Retinal pigment epithelial cell (primary cell): ENCODE results near the gene ZNF521.

Experiments used
- DNase-seq: peaks from one replicate; pipeline ENCODE4 v3.0.0-alpha.2; 2010; ENCODE audit warnings: low read depth
- H3K4me3 ChIP-seq: 2 replicates; pipeline ENCODE4 v1.5.1; 2011; ENCODE audit warnings: mild to moderate bottlenecking, low read length, control low read depth, moderate library complexity
- TF ChIP-seq, protein P1 (sequence below): conservative IDR thresholded peaks from 2 replicates; pipeline ENCODE4 v1.5.1; 2011; ENCODE audit warnings: low read depth, low read length, control low read depth, inconsistent platforms

The ZNF521 gene

DNA sequence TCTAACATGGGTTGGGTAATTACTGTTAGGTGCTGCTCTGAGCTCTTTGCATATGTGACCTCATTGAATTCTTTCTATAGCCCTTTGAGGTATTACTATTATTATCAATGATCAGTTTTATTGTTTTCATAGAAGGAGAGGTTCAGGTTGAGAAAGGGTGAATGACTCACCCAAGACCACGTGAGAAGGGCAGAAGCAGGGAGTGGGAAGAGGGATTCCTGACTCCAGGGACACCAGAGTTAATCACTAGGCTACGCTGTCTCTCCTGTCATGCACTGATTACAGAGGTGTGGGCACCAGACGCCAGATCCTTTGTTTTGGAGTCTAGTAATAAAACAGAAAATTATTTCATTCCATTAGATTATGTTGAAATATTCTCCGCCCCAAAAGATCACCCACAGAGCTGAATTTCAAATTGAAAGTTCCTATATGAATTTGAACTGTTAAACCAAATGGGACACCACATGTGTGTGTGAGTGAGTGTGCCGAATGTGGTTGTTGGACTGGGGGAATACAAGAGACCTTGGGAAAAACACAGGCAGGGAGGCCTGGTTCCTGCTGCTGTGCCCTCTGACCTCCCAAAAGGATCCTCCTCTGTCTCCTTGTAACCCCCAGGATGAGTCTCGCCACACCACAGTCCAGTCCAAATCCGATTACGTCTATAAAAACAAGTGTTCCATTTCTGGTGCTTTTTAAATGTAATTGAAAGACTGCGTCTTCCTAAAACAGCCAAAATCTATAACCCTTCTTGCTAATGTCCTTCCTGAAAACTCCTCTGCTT lies 215.4 kb downstream of the ZNF521 start:
- TF ChIP-seq, protein P1, sequence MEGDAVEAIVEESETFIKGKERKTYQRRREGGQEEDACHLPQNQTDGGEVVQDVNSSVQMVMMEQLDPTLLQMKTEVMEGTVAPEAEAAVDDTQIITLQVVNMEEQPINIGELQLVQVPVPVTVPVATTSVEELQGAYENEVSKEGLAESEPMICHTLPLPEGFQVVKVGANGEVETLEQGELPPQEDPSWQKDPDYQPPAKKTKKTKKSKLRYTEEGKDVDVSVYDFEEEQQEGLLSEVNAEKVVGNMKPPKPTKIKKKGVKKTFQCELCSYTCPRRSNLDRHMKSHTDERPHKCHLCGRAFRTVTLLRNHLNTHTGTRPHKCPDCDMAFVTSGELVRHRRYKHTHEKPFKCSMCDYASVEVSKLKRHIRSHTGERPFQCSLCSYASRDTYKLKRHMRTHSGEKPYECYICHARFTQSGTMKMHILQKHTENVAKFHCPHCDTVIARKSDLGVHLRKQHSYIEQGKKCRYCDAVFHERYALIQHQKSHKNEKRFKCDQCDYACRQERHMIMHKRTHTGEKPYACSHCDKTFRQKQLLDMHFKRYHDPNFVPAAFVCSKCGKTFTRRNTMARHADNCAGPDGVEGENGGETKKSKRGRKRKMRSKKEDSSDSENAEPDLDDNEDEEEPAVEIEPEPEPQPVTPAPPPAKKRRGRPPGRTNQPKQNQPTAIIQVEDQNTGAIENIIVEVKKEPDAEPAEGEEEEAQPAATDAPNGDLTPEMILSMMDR, result no peak
- H3K4me3 ChIP-seq, result no peak overlapping the region
- DNase-seq, result no peak

DNA sequence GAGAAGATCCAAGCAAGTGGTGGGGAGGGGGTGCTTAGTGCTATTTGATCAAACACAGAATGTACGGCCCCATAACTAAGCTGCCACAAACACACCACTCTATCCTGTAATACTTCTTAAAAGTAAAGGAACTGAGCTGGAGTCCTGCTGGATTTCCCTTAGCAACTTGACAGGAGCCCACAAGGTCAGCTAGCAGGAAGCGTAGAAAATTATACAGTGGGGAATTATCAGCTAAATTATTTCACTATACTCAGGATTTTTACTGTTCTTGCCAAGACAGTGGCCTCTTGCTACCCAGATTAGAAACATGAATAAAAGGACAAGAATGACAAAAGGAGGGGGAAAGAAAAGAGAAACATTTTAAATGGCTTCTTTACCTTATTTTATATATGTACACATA lies 217.1 kb downstream of the ZNF521 start:
- no peak for DNase-seq
- TF ChIP-seq, protein P1, result no peak
- no peak overlapping the region for H3K4me3 ChIP-seq

DNA sequence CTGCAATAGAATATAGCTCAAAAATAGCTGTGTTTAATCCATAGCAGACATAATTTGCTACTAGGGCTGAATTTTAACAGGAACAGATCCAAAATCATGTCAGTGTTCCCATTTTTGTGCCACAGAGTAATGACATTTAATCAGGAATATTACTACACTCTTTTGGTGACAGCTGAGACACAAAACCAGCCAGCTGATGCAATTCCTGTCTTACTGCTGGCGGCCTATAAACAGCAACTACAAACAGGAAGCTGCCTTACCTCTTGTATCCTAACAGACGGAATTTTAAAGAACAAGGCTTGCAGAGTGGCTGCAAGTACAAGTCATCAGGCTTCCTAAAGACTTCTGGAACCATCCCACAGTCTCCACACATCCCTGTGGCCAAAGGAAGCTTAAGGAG lies 218.1 kb downstream of the ZNF521 start:
- no peak overlapping the region for H3K4me3 ChIP-seq
- TF ChIP-seq, protein P1, result no peak
- DNase-seq, result no peak

DNA sequence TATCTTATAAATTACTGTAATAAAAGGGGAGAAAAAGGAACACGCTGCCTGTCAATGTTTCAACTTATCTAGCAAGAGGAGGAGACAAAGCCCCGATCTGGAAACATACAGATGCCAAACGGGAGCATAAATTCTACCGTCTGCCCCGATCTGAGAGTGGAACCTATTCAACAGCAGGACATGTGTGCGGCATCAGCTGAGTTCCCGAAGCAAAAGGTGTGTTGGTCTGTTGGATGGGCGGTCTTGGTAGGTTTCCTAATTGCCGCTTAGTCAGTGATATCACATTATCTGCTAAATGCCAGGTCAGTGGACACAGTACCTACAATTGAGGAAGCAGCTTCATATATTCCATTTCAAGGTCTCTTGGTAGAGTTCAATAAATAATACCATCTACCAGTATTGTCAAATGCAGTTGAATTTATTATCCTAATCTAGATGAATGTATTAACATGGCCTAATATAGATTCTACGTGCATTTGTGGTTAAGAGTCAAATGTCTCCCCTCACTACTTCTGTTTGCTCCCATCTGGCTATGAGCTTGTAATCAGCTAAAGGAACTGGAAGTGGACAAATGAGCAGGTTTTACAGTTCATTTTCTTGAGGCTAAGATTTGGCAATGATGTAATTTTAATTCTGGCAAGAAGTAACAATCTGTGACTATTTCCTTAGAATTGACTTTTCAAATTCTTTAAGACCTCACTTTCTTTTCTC lies 219.0 kb downstream of the ZNF521 start:
- H3K4me3 ChIP-seq, result no peak overlapping the region
- TF ChIP-seq, protein P1, result no peak
- DNase-seq, result no peak

DNA sequence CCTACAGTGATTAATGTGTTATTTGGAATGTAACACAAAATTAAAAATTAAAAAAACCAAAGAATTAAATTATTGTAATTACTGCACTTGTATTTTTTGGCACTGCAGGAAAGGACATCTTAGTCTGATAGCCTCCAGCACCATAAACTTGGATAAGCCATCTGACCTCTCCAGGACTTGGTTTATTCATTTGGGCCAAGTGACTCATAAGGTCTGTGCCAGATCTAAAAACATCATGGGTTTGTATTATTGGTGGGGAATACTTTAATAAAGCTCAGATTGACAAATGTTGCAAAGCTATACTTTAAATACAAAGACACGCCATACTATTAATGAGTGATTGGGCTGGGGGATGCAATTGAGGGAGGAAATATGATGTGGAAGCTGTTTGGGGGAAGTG lies 225.2 kb downstream of the ZNF521 start:
- no peak overlapping the region for H3K4me3 ChIP-seq
- TF ChIP-seq, protein P1, result no peak
- no peak for DNase-seq

DNA sequence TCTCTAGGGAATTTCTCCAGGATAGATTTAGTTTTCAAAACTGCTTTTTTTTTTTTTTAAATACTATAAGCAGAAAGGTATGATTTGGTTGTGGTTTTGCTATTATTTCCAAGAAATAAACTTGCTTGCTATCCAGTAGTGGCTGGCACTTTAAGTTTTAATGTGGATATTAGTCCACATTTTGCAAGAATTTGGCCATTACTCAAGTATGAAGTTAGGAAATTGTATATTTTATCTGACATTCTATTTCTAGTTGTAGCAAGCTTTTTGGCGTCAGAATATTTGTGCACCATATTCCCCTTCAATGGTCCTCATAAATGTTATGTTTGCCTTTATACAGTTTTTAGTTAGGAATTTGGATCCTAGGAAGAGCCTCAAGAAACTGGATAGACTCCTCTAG lies 226.3 kb downstream of the ZNF521 start:
- TF ChIP-seq, protein P1, result no peak
- DNase-seq, result no peak
- H3K4me3 ChIP-seq, result no peak overlapping the region
